ENCODE measurements around the gene TICRR.

GRCh38 chr15:89566621-89567294 is 8.5 kb upstream of the TICRR start:
- TF ChIP-seq CTCF (IDR thresholded peaks at IDR 0.05) (no peak), POLR2A (IDR thresholded peaks at IDR 0.05; ENCODE audit: low read depth) (no peak), POLR2AphosphoS5 (IDR thresholded peaks at IDR 0.05) (no peak)

All from esophagus muscularis mucosa (tissue), 3 donors.